ENCODE measurements around the gene ZBTB2.
"Not testable (repeated sequence)": the region's sequence is repeated elsewhere in the genome, so short reads cannot be mapped to it uniquely, and the experiment has no call there.

ZBTB2 gene

GRCh38 chr6:151365233-151365632 is 26.1 kb downstream of the ZBTB2 start:
- DNase-seq = no peak

- no peak for DNase-seq
Measured at GRCh38 chr6:151359486-151359885, 31.9 kb downstream of the ZBTB2 start.

GRCh38 chr6:151358475-151358874 is 32.9 kb downstream of the ZBTB2 start:
- no peak for DNase-seq

- DNase-seq = no peak
Measured at GRCh38 chr6:151357758-151358436, 33.5 kb downstream of the ZBTB2 start.

- not testable (repeated sequence) for DNase-seq
Measured at GRCh38 chr6:151356983-151357382, 34.4 kb downstream of the ZBTB2 start.

GRCh38 chr6:151353795-151354194 is 37.6 kb downstream of the ZBTB2 start:
- DNase-seq = no peak

GRCh38 chr6:151352410-151353396 is 38.7 kb downstream of the ZBTB2 start:
- DNase-seq = no peak

- no peak for DNase-seq
Measured at GRCh38 chr6:151351731-151352130, 39.6 kb downstream of the ZBTB2 start.

GRCh38 chr6:151351146-151351700 is 40.1 kb downstream of the ZBTB2 start:
- DNase-seq = no peak

GRCh38 chr6:151350442-151351145 is 40.8 kb downstream of the ZBTB2 start:
- no peak for DNase-seq

- DNase-seq = no peak
Measured at GRCh38 chr6:151349651-151350270, 41.6 kb downstream of the ZBTB2 start.

- not testable (repeated sequence) for DNase-seq
Measured at GRCh38 chr6:151342750-151343149, 48.6 kb downstream of the ZBTB2 start.

- DNase-seq = no peak
Measured at GRCh38 chr6:151341476-151342195, 49.7 kb downstream of the ZBTB2 start.

- no peak for DNase-seq
Measured at GRCh38 chr6:151340219-151340978, 51.0 kb downstream of the ZBTB2 start.

- no peak for DNase-seq
Measured at GRCh38 chr6:151339369-151339768, 52.0 kb downstream of the ZBTB2 start.

- DNase-seq = no peak
Measured at GRCh38 chr6:151338651-151339200, 52.6 kb downstream of the ZBTB2 start.

- no peak for DNase-seq
Measured at GRCh38 chr6:151335930-151336329, 55.4 kb downstream of the ZBTB2 start.

GRCh38 chr6:151330130-151330696 is 61.1 kb downstream of the ZBTB2 start:
- no peak for DNase-seq

GRCh38 chr6:151327101-151327500 is 64.3 kb downstream of the ZBTB2 start:
- no peak for DNase-seq

- DNase-seq = no peak
Measured at GRCh38 chr6:151326116-151326825, 65.1 kb downstream of the ZBTB2 start.

Measured in DMS153 (cell line).